Retinal pigment epithelial cell (primary cell): Measurements from ENCODE around the gene AIP.

Experiments used
- DNase-seq: peaks from one replicate; pipeline ENCODE4 v3.0.0-alpha.2; 2010; ENCODE audit warnings: low read depth
- H3K4me3 ChIP-seq: 2 replicates; pipeline ENCODE4 v1.5.1; 2011; ENCODE audit warnings: mild to moderate bottlenecking, low read length, control low read depth, moderate library complexity
- TF ChIP-seq, protein P1 (sequence below): conservative IDR thresholded peaks from 2 replicates; pipeline ENCODE4 v1.5.1; 2011; ENCODE audit warnings: low read depth, low read length, control low read depth, inconsistent platforms

AIP gene

GRCh38 chr11:67534070-67534679, 51.3 kb downstream of the AIP start:
- TF ChIP-seq, protein P1, sequence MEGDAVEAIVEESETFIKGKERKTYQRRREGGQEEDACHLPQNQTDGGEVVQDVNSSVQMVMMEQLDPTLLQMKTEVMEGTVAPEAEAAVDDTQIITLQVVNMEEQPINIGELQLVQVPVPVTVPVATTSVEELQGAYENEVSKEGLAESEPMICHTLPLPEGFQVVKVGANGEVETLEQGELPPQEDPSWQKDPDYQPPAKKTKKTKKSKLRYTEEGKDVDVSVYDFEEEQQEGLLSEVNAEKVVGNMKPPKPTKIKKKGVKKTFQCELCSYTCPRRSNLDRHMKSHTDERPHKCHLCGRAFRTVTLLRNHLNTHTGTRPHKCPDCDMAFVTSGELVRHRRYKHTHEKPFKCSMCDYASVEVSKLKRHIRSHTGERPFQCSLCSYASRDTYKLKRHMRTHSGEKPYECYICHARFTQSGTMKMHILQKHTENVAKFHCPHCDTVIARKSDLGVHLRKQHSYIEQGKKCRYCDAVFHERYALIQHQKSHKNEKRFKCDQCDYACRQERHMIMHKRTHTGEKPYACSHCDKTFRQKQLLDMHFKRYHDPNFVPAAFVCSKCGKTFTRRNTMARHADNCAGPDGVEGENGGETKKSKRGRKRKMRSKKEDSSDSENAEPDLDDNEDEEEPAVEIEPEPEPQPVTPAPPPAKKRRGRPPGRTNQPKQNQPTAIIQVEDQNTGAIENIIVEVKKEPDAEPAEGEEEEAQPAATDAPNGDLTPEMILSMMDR, result no peak
- H3K4me3 ChIP-seq, result no peak overlapping the region
- no peak for DNase-seq

GRCh38 chr11:67535561-67535960, 52.7 kb downstream of the AIP start:
- TF ChIP-seq, protein P1, result no peak
- H3K4me3 ChIP-seq, result no peak overlapping the region
- no peak for DNase-seq

DNA sequence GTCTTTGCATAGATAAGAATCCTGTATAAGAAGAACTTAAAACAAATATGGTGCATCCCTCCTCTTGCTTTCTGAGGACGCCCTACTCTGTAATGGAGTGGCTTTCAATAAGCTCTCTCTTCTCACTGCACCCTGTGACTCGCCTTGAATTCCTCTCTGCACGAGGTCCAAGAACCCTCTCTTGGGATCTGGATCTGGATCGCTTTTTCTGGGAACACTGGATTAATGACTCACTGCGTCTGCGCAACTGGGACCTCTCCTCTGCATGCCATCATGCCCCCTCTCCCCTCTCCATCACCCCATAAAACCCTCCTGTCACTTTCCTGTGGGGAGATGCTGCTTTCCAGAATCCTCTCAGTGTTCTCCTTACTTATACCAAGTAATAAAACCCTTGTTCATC, 55.5 kb downstream of the AIP start:
- TF ChIP-seq, protein P1, result no peak
- no peak for DNase-seq
- H3K4me3 ChIP-seq, result no peak overlapping the region

DNA sequence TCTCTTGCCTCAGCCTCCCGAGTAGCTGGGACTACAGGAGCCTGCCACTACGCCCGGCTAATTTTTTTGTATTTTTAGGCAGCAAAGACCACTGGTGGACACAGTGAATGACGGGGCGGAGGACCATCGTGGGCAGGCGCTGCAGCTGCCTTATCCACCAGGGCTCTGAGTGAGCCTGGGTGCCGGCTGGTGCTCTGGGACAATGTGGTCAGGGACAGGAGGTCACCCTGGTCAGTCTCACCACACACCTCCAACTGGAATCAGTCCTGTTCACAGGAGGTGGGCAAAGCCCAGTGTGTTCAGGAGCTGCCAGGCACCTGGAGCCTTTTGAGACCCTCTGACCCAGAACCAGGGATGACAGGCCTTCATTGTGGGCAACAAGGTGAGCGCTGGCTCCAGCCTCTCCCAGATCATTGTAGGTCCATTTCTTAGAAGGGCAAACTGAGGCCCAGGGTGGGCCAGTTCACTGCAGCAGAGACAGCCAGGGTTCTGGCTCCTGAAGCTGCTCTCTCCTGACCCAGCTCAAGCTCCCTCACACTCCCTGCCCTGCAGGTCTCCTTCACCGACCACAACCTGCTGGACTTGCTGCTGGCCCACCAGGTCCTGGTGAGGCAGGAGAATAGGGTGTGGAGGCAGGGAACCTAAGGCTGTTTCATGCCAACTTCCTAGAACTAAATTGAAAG, 56.1 kb downstream of the AIP start:
- TF ChIP-seq, protein P1, result no peak
- DNase-seq, result no peak
- H3K4me3 ChIP-seq, result no peak overlapping the region

DNA sequence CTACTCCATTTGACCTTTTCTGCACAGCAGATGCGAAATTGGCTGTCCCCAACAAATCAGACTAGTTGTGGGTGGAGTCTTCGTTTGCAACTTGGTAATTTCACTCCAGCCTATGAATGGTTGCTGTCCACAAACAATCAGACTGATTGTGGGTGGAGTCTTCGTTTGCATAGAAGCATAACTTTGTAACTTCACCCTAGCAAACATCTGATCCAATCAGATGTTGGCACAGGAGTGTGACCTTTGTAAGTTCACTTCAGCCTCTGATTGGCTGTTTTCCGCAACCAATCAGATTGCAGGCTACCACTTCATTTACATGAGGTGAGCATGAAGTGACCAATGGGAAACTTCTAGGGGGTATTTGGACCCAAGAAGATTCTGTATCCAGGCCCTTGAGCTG, 56.7 kb downstream of the AIP start:
- H3K4me3 ChIP-seq, result no peak overlapping the region
- DNase-seq, result no peak
- TF ChIP-seq, protein P1, result no peak
